Measurements from ENCODE around the gene MPV17L2.

DNA sequence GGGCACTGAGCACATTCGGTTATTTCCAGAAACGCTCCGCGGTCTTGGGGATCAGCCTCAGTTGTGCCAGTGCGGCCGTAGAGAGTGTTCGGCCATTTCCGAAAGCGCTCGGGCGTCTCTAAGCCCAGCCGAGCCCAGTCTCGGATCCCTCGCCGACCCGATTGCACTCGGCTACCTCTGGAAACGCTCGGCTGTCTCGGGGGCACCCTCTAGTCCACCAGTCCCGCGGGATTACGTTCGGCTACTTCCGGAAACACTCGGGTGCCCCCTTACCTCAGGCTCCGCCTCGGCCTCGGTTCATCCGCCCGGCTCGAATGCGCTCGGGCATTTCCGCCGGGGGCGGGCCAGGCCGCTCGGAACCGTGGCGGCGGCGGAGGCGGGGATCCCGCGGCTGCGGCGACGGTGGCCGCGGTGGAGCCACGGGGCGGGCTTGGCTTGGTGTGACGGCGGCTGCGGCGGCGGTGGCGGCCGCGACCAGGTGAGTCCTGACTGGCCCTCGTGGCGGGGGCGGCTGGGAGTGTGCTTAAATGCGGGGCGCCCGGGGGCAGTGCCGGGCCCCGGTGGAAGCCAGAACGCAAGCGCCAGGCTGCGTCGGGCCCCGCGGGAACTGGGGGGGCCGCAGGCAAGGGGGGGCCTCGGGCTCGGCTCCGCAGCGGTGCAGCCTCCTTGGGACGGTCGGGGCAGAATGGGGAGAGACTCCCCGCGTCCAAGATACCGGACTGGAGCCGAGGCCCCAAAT, 40.0 kb upstream of the MPV17L2 start, which contains the start of gene PIK3R2:
- TF ChIP-seq, protein P1, sequence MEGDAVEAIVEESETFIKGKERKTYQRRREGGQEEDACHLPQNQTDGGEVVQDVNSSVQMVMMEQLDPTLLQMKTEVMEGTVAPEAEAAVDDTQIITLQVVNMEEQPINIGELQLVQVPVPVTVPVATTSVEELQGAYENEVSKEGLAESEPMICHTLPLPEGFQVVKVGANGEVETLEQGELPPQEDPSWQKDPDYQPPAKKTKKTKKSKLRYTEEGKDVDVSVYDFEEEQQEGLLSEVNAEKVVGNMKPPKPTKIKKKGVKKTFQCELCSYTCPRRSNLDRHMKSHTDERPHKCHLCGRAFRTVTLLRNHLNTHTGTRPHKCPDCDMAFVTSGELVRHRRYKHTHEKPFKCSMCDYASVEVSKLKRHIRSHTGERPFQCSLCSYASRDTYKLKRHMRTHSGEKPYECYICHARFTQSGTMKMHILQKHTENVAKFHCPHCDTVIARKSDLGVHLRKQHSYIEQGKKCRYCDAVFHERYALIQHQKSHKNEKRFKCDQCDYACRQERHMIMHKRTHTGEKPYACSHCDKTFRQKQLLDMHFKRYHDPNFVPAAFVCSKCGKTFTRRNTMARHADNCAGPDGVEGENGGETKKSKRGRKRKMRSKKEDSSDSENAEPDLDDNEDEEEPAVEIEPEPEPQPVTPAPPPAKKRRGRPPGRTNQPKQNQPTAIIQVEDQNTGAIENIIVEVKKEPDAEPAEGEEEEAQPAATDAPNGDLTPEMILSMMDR (IDR thresholded peaks at IDR 0.05; ENCODE audit: low read length): no peak
- TF ChIP-seq EZH2 (optimal IDR thresholded peaks at IDR 0.05; ENCODE audit: low read depth, low read length): no peak

Measured in MM.1S (cell line).